HG03066 (cell line): ENCODE data around the gene CX3CR1.
"Not testable (repeated sequence)": the region's sequence is repeated elsewhere in the genome, so short reads cannot be mapped to it uniquely, and the experiment has no call there.

Experiments
- ATAC-seq: cut with Tn5 transposase; IDR thresholded peaks from one replicate; pipeline ENCODE4 v1.9.1; 2021; ENCODE audit warnings: low read depth; ENCODE audit not compliant: unreplicated experiment

CX3CR1 gene

GRCh38 chr3:39228496-39228895 lies 51.3 kb downstream of the CX3CR1 start:
- ATAC-seq, result no peak

DNA sequence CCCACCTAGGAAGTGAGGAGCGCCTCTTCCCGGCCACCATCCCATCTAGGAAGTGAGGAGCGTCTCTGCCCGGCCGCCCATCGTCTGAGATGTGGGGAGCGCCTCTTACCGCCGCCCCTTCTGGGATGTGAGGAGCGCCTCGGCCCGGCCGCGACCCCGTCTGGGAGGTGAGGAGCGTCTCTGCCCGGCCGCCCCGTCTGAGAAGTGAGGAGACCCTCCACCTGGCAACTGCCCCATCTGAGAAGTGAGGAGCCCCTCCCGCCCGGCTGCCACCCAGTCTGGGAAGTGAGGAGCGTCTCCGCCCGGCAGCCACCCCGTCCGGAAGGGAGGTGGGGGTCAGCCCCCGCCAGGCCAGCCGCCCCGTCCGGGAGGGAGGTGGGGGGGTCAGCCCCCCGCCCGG lies 52.2 kb downstream of the CX3CR1 start:
- ATAC-seq, result not testable (repeated sequence)

DNA sequence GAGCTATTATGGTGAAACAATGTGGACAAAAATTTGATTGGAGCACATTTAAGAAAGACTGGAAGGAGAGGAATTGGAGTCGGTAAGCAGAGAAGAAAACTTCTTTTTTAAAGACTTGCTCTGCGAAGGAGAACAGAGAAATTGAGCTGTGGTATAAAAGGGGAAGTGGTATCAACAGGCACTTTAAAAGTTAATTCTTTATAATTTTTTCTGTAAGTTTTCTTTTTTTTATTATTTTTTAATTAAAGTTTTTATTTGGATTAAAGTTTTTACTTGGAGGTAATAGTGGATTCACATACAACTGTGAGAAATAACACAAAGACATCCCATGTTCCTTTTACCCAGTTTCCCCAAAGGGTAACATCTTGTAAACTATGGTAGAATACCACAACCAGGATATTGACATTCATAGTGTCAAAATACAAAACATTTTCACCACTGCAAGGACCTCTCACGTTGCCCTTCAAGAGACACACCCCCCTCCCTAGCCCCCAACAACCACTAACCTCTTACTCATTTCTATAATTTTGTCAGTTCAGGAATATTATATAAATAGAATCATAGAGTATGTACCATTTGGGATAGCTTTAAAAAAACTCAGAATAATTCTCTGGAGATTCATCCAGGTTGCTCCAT lies 53.6 kb downstream of the CX3CR1 start:
- peak; percentile 80 for ATAC-seq

GRCh38 chr3:39224288-39224687 lies 55.5 kb downstream of the CX3CR1 start:
- ATAC-seq, result no peak

- no peak for ATAC-seq
These were observed 56.9 kb downstream of the CX3CR1 start for GRCh38 chr3:39222939-39223338.

DNA sequence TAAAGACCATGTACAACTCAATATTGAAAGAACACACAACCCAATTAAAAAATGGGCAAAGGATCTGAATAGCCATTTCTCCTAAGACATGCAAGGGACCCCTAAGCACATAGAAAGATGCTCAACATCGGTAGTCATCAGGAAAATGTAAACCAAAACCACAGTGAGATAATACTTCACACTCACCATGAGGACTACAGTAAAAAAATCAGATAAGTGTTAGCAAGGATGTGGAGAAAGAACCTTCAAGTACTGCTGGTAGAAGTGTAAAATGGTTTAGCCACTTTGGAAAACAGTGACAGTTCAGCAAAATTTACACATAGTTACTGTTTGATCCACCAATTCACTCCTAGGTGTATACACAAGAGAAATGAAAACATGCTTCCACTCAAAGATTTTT lies 57.4 kb downstream of the CX3CR1 start:
- no peak for ATAC-seq

DNA sequence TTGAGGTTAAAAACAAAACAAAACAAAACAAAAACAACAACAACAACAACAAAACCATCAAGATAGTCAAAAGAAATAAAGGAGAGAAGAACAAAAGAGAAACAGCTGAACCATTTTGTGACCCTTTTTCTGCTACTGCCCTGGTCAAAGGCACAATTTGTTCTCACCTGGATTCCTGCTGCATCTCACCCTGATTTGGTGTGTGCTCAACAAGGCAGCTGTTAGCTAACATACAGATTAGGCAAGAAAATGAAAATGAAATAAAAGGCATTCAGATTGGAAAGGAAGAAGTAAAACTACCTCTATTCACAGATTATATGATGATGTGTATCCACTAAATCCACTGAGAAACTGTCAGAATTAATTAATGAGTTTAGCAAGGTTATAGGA lies 58.7 kb downstream of the CX3CR1 start:
- no peak for ATAC-seq

DNA sequence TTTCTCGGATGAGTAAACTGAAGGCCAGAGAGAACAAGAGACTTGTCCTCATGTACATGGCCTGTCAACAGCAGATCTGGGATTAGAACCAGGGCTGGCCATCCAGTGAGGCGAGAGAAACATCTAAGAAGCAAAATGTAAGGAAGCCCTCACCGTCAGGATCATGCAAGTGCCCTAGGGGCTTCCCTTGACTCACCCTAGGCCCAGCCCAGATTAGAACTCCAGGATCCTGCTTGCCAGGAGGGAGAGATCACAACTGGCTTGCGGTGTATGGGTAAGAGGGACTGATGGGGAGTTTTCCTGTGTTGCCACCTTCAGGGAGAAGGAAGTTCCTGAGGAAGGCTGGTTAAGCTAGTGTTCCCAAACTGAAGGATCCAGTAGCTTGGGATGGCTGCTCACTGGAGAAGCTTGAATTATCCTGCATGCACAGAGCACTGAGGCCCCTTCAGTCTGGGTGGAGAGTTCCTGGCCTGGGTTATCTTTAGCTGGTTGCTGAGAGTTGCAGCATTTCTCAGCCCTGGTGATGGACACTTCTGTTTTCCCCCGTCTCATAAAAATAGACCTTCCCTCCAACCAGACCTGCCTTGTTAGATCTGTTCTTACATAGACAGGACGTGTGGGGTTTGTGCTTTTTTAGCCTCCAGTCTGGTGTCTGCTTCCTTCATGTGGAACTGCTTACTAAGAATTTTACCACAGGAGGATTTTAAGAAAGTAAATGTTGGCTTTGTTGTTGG lies 59.3 kb downstream of the CX3CR1 start:
- no peak for ATAC-seq

GRCh38 chr3:39219702-39220101 lies 60.1 kb downstream of the CX3CR1 start:
- ATAC-seq, result no peak

DNA sequence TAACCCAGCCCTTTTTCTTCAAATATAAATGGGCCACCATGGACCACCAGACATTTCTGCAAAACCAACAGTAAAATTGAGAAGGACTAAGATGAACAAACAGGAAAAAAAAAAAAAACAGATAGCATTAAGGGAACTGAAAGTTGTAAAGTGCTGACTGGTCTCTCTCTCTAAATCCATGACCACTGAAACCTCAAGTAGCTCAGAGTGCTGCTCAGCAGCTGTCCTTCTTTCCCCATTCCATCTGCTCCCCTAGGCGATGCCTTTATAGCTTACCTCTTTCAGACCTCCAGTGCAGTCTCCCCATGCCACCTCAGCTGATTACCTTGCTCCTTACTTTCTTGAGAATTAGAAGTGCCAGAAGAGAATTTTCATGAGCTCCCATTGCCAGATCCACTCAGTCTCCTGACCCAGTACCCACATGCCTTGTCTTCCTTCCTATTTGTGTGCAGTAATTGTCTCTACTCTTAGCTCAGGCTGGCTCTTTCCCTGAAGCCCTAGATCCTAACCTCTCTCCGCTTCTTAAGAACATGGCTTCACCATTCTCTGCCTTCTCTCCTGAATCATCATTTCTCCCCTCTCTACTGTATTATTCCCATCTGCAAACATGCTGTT lies 63.6 kb downstream of the CX3CR1 start:
- ATAC-seq, result peak; percentile 99

- no peak for ATAC-seq
These were observed 66.2 kb downstream of the CX3CR1 start for GRCh38 chr3:39213613-39214012.
